Glomerular endothelial cell (primary cell): Measurements from ENCODE around the gene UBAC2. TPM values are rescaled to one million over a fixed set of nuclear protein-coding genes. Genes with fewer than 3 reads are reported as not detected.
"Not testable (repeated sequence)": the region's sequence is repeated elsewhere in the genome, so short reads cannot be mapped to it uniquely, and the experiment has no call there.

Source experiments
- DNase-seq: peaks from one replicate; pipeline ENCODE4 v3.0.0-alpha.2; 2011; ENCODE audit warnings: low read depth, low spot score; ENCODE audit errors: extremely low read depth
- total RNA-seq: library from RNA; depleted of rRNA; stranded (reverse); fragments of >200 nt; gene quantifications from 2 replicates; pipeline ENCODE4 v1.2.3, GENCODE V29; 2015

Gene UBAC2
- total RNA-seq, 1 donor from 2014 or later = 49.3 TPM

- DNase-seq = no peak
Observed at GRCh38 chr13:99182439-99182838, 18.2 kb upstream of the UBAC2 start.

DNA sequence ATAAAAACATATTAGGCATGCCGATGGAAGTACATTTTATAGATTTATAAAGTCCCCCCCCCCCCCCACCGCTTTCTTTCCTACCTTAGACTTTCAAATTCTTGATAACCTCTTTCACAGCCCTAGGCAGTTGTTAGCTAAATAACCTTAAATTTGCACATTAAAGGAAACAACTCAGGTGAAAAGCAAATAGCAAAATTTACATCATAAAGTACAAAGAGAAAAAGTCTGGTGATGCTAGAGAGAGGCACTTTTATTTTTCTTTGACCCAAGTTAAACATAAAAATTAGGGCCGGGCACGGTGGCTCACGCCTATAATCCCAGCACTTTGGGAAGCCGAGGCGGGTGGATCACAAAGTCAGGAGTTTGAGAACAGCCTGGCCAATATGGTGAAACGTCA is 15.0 kb upstream of the UBAC2 start:
- no peak for DNase-seq

DNA sequence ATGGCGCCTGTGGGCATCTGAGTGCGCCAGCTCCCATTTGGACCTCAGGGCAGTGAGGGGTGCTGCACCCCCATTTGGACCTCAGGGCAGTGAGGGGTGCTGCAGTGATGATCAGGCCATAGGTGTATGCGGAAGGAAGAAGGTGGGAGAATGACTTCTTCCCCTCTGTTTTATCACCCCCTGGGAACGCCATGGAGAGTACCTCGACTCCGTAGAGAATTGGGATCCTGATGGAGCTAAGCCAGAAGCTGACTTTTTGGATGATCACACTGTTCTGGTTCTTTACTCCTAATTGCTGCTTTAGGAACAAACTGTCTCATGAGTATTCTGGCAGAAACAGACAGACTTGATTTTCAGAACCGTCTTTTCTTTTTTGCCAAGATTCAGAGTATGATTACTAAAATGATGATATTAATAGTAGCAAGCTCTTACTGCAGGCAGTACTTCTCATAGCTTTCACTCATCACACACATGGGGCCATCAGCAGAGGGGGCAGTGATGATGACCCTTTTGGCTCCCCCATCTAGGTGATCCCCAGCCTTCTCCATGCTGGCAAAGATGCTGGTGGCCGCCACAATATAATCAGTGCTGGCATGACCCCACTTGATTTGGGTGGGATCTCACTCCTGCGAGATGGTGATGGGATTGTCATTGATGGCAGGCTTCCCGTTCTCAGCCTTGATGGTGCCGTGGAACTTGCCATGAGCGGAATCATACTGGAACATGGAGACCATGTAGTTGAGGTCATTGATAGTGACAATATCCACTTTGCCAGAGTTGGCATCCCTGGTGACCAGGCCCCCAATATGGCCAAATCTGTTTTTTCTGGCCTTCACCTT is 10.3 kb upstream of the UBAC2 start:
- no peak for DNase-seq

GRCh38 chr13:99191336-99191899 is 9.2 kb upstream of the UBAC2 start:
- no peak for DNase-seq

DNA sequence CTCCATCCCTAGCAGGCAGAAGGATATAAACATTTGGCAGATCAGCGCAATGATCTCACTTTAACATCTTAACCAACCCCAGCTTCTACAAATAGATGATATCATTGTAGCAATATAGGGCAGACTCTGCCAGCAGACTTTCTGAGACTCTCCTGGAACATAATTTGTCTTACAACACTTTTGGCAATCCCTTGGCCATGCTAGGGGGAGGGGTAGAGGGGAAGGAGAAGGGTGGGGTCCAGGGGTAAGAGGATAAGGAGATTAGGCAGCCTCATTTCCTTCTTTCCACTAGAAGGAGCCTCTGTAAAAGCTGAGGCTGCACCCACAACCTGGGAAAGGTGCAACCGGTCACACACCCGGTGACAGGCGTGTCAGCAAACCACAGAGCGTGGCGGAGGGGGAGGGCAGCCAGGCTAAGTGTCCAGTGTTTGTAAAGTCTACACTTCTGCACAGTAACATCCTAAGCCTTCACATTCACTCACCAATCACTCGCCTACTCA is 8.7 kb upstream of the UBAC2 start:
- DNase-seq = no peak

DNA sequence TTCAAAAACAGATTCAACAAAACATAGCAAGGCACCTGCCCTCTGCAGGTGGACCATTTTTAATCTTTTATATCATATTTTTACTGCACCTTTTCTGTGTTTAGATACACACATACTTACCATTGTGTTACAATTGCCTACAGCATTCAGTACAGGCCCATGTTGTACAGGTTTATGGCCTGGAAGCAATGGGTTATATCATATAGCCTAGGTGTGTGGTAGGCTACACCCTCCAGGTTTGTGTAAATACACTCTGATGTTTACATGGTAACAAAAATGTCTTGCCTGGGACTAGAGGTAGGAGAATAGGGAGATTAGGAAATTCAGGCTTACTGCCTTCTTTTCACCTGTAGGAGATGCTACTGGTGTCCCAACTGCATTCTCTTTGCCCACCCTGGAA is 8.2 kb upstream of the UBAC2 start:
- no peak for DNase-seq

DNA sequence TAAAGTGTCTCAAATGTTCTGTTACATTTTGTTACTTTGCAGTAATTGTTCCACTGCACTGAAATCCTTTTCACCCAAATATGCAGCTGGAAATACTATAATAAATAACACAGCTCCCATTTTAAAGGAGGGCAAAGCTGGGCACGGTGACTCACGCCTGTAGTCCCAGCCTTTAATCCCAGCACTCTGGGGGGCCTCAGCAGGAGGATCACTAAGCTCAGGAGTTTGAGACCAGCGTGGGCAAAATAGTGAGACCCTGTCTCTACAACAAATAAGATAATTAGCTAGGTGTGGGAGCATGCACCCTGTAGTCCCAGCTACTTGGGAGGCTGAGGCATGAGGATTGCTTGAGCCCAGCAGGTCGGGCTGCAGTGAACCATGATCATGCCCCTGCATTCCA is 7.5 kb upstream of the UBAC2 start:
- DNase-seq = no peak

DNA sequence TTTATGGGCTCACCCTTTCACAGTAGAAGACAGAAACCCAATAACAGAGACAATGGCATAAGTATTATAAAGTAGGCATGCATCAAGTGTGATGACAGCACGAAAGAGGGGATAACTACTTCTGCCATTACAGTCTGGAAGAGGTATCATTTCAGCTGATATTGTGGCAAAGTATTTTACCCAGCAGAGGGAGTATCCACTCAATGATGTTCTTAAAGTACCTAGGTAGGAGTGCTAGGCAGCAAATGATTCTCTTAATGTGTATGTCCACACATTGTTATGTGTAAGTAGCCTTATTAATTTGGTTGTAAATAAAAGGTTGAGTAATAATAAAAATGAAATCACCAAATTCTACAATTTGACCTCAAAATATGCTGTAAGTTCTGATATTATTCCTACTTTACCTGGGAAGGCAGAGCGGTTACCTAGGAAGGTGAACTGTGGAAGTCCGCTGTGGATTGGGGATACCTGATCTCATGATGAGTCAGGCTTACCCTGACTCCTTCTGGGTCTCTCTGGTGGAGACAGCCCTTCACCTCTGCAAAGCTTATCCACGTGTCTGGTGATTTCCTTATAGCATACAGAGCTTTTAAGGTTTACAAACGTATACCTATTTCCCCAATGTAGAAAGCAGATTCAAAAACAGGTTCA is 4.1 kb upstream of the UBAC2 start:
- no peak for DNase-seq

DNA sequence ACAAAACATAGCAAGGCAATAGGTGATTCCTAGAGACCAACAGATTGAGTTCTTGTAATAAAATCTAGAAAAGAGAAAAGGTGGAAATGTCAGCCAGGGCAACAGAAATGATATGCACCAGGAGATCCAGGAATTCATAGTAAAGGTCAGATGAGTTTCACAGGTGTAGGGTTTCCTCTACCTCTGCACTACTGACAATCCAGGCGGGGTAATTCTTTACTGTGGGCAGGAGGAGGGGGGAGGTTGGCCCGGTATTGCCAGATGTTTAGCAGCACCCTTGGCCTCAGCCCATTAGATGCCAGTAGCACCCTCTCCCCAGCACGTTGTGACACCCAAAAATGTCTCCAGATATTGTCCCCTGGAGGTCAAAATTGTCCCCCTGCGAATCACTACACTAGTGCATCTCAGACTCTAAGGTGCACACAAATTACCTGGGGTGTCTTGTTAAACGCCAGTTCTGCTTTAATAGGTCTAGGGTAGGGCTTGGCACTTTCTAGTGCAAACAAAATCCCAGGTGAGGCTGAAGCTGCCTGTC is 3.5 kb upstream of the UBAC2 start:
- DNase-seq = no peak

DNA sequence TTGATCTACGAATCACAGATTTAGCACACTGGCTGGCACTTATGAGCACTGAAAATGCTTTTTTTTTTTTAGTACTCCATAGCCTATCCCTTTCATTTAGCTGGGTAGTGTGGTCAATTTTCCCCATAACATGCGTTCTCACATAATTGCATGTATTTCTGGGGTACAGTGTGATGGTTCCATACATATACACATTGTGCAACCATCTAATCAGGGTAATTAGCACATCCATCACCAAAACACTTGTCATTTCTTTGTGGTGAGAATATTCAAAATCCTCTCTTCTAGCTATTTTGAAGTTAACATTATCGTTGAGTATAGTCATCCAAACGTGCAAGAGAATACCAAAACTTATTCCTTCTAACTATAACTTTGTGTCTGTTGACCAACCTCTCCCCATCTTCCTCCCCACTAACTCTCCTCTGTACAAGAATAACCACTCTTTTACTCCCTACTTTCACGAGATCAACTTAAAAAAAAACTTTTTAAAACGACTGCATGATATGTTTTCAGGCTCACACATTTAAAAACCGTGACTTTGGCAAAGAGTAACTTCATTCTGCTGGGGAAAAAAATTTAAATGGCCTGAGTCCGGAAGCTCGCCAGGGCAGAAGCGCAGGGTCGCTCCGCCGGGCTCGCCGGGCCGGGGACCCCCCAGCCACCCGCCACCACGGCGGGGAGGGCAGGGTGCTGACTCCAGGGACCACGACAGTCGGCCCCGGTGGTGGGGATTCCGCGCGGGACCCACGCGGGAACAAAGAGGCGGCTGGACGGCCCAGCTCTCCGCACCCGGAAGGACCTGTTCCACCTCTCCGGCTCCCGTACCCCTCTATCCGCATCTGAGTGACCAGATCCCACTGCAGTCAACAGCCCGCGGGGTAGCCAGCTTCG is 868 bp upstream of the UBAC2 start:
- DNase-seq = no peak

DNA sequence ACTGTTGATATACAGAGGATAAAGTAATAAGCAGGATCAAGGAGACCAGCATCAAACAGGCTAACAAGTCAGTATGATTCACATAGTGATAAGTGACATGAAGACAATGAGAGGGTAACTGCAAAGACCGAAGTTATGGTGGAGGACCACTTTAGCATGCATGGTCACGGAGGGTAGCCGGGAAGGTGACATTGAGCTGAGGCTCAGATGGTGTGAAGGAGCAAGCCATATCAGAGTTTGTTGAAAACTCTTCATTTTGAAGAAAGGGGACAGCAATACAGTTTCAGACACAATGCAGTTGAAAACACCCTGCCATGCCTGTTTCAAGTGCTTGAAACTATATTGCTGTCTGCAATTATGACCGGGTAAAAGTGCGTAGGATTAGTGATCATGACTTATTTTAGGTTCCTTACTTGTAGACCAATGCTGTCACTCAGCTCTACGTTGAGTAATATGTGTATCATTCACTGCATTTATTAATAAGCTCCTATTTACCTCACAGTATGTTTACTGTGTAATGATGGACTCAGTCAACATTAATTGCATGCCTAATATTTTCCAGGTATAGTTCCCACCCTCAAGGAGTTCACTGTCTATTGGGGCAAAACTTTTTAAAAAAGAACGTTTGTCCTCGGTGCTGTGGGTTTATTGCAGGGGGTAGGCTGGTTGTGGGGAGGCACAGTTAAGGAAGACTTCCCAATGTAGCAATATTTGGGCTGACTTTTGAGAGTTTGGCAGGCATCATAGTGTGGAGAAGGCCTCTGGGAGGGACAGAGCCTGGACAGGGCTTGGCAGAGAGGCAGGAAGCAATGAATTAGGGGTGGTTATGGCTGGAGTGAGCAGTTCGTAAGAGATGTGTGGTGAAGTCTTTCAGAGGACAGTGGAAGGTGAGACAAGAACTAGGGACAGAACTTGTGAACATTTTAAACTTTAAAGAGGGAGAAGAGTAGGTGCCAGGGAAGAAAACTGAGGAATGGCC is 3.2 kb downstream of the UBAC2 start:
- DNase-seq = no peak

GRCh38 chr13:99205621-99206220 is 5.1 kb downstream of the UBAC2 start:
- DNase-seq = no peak

DNA sequence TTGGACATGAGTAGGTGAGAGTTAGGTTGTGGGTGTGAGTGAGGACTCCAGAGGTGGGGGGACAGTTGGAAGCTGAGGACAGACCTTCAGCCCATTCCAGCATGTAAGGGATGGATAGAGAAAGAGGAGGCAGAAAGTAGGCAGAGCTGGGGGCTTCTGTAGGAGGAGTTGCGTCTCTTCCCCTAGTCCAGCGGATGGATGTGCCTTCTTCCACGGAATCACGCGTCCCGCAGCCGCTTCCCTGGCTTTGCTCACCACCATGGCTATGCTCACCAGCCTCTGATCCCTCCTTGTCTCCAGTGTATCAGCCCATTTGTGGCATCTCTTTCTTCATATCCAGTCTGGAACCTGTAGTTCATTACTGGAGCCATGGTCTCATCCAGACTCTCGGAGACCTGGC is 5.6 kb downstream of the UBAC2 start:
- DNase-seq = no peak

- DNase-seq = no peak
Observed at GRCh38 chr13:99206873-99207272, 6.2 kb downstream of the UBAC2 start.

- DNase-seq = no peak
Observed at GRCh38 chr13:99207511-99207910, 6.9 kb downstream of the UBAC2 start.

- no peak for DNase-seq
Observed at GRCh38 chr13:99208185-99208584, 7.5 kb downstream of the UBAC2 start.

DNA sequence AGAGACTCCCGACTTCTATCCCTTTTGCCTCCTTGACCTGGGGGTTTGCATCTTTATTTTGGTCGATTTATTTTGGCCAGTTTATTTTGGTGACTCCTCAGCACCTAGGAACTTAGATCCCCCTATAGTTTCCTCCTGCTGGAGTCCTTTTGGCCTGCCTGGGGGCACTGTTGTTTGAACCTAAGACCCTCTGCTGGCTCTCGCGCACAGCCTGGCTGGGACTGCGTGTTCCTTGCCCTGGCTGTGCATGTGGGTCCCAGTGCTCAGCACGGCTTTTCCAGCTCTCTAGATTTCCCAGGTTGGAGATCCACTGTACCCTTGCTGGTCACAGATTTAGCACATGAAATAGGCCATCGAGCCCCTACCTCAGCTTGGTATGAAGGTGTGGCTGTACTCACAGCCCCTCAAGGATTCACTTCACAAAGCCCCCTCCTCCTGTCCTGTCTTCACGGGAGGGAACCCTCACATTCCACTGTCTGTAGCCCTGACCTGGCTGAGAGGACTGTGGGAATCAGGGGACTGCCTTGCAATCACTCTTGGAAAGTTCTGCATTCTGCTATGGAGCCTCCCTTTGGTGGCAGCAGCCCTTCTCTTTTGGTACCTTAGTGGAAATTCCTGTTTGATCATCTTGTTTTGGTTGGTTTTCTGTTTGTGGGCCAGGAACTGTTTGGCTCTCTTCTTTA is 8.3 kb downstream of the UBAC2 start:
- no peak for DNase-seq

DNA sequence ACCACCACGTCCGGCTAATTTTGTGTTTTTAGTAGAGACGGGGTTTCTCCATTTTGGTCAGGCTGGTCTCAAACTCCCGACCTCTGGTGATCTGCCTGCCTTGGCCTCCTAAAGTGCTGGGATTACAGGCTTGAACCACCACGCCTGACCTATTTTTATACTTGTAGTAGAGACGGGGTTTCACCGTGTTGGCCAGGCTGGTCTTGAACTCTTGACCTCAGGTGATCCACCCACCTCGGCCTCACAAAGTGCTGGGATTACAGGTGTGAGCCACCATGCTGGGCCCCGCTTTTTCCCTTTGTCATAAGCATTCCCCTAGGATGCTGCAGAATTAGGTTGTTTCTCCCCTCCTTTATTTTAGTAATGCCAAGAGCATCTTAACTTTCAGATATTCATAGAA is 10.0 kb downstream of the UBAC2 start:
- not testable (repeated sequence) for DNase-seq
